G401 (cell line): ENCODE data around the gene FBXO2. TPM values are rescaled to one million over a fixed set of nuclear protein-coding genes. Genes with fewer than 3 reads are reported as not detected.

Experiments
- DNase-seq: peaks from one replicate; pipeline ENCODE4 v3.0.0-alpha.2; 2015; ENCODE audit warnings: low spot score
- in situ Hi-C: cut with HindIII; loops from 2 replicates; pipeline ENCODE4 v1.10.0; 2016; ENCODE audit warnings: low sequenced_read_pairs, mixed read lengths
- total RNA-seq: library from RNA; depleted of rRNA; stranded (reverse); fragments of >200 nt; shearing (Covaris generic); gene quantifications from 2 replicates; pipeline ENCODE4 v1.2.3, GENCODE V29; 2014

FBXO2 gene
- total RNA-seq, 1 experiment from 2014 or later = 138 TPM

DNA sequence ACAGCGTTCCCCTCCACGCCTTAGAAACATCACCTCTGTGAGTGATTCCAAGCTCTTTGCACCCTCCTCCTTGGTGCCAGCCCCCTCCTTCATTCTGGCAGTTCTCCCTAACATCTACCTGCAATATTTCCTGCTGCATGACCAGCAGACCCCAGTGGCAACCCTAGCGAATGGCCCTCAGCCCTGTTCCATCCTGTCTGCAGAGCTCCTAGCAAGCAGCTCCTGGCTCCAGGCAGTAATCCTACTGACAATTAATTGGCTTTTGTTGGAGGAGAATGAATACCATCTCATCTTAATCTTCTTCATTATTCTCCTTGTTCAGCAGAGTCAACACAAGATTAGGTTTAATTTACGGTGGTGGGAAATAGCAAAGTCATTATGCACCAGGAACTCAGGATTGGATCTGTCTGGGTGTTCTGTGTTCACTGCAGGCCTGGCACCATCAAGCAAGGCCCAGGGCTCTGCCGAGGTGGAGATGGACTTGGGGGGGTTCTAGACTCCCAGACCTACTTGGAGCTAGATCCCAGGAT lies 12.4 kb downstream of the FBXO2 start:
- in situ Hi-C loops = loop anchor here (25.0 kb wide), 1 partner anchor 155 kb away; the partner anchor contains the start of gene DISP3

GRCh38 chr1:11640944-11641343 lies 13.3 kb downstream of the FBXO2 start:
- in situ Hi-C loops = loop anchor here (25.0 kb wide), 1 partner anchor 154 kb away; the partner anchor contains the start of gene DISP3

More for the DNA sequence above, 12.4 kb downstream of the FBXO2 start:
- no peak for DNase-seq

GRCh38 chr1:11640101-11640500 lies 14.1 kb downstream of the FBXO2 start:
- no peak for DNase-seq
- in situ Hi-C loops = loop anchor here (25.0 kb wide), 1 partner anchor 153 kb away; the partner anchor contains the start of gene DISP3

More at GRCh38 chr1:11640944-11641343, 13.3 kb downstream of the FBXO2 start:
- no peak for DNase-seq

DNA sequence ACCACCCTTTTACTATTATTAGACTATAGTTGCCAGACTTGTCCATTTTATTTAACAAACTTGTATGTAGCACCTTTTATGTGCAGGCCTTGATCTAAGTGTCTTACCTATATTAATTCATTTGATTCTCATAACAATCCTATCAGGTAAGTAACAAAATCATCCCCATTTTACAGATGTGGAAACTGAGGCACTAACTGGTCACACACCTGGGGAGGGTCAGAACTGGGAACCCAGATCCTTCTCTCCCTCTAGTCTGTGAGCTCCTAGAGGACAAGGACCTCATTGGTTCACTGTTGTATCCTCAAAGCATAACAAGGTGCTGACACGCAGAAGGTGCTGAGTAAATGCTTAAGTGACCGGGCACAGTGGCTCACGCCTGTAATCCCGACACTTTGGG lies 14.9 kb downstream of the FBXO2 start:
- no peak for DNase-seq
- in situ Hi-C loops = loop anchor here (25.0 kb wide), 1 partner anchor 152 kb away; the partner anchor contains the start of gene DISP3

DNA sequence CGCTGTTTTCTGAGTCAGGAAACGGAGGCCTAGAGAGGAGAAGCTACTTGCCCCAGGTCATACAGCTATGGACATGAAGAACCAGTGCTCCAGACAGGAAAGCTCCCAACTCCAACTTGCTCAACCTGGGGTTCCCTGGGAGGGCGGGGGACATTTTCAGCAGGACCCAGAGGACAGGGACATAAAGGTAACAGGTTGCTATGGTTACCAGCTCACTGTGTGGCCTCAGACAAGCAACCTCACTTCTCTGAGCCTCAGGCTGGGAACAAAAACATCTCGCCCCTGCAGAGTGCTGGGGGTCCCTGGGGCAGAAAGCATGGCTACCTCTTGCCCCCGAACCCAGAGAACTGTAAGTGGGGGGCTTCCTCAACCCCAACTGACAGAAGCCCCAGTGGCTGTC lies 16.1 kb downstream of the FBXO2 start:
- in situ Hi-C loops = loop anchor here (25.0 kb wide), 1 partner anchor 151 kb away; the partner anchor contains the start of gene DISP3
- no peak for DNase-seq

- no peak for DNase-seq
- in situ Hi-C loops = loop anchor here (25.0 kb wide), 1 partner anchor 147 kb away; the partner anchor contains the start of gene DISP3
Observed at GRCh38 chr1:11634365-11635192, 19.6 kb downstream of the FBXO2 start.

DNA sequence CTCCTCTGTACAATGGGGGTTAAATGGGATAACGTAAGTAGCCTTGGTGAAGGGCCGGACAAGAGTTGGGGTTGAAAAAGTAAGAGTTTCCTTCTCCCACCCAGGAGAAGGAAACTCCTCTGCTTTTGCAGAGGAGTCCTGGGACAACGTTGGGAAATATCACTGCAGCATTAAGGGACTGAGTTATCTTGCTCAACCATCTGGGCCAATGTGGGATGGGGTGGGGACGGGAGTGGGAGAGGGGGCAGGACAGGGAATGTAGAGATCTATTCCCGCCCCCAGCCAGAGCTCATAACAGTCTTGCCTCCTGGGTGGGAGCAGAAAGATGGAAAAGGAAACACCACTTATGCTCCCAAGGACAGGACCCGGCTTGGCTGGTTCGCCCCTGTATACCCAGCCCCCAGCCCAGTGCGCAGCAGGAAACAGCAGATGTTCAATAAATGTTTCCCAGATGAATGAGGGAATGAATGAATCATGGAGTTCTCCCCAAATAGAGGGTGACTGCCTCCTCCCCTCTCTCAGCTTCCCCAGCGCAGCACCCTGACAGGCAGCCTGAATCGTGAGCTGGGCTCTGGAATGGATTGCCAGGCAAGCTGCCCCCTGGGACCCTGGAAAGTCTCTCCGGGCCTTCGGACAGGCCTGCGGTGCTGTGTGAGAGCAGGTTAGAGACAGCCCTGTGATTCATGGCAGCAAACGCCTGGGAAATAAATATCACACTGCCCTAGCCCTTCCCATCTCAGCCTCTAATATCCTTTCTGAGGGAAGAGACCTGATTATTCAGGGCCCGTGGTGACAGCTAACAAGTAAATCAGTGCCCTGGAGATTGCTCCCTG lies 24.8 kb downstream of the FBXO2 start:
- in situ Hi-C loops = loop anchor here (25.0 kb wide), 1 partner anchor 142 kb away; the partner anchor contains the start of gene DISP3

DNA sequence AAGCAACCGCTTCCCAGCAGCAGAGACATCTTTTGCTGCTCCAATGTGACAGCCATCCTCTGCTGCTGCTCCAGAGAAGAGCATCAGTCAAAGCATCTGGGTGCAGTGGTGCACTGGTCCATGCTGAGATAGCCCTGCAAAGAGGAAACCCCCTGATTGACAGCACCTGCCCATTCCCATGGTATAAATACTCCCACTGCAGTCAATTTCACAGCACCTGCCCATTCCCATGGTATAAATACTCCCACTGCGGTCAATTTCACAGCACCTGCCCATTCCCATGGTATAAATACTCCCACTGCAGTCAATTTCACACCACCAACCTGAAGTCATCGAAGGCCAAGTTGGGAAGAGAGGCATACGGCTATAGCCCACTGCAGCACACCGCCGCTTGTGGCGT lies 25.5 kb downstream of the FBXO2 start:
- no peak for DNase-seq
- in situ Hi-C loops = loop anchor here (25.0 kb wide), 1 partner anchor 141 kb away; the partner anchor contains the start of gene DISP3

More for the DNA sequence above, 24.8 kb downstream of the FBXO2 start:
- DNase-seq = no peak

- DNase-seq = no peak
- in situ Hi-C loops = loop anchor here (25.0 kb wide), 1 partner anchor 139 kb away; the partner anchor contains the start of gene DISP3
Observed at GRCh38 chr1:11626551-11626950, 27.7 kb downstream of the FBXO2 start.

GRCh38 chr1:11623702-11624101 lies 30.5 kb downstream of the FBXO2 start:
- in situ Hi-C loops = no loop called here
- no peak for DNase-seq

- in situ Hi-C loops = no loop called here
- DNase-seq = no peak
Observed at GRCh38 chr1:11622398-11622797, 31.8 kb downstream of the FBXO2 start.

- no peak for DNase-seq
- in situ Hi-C loops = no loop called here
Observed at GRCh38 chr1:11620924-11621323, 33.3 kb downstream of the FBXO2 start.

GRCh38 chr1:11620405-11620804 lies 33.8 kb downstream of the FBXO2 start:
- in situ Hi-C loops = no loop called here
- no peak for DNase-seq

- in situ Hi-C loops = no loop called here
- no peak for DNase-seq
Observed at GRCh38 chr1:11617741-11618140, 36.5 kb downstream of the FBXO2 start.

DNA sequence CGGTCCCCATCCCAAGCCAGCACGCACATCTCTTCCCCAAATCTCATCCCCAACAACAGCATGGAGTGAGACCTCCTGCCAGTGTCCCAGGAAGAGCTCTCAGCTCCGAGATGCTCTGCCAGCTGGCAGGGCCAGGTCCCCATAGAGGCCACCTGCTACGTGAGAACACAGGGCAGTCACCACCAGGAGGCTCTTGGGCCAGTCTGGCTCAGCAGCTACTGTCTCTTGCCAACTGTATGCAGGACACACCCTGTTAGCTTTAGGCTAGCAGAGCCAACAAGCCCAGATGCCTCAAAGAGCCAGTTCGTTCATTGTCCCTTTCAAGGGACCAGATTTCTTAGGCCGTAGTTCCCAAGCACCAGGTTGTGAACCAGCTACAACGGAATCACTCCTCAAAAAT lies 36.9 kb downstream of the FBXO2 start:
- in situ Hi-C loops = no loop called here

DNA sequence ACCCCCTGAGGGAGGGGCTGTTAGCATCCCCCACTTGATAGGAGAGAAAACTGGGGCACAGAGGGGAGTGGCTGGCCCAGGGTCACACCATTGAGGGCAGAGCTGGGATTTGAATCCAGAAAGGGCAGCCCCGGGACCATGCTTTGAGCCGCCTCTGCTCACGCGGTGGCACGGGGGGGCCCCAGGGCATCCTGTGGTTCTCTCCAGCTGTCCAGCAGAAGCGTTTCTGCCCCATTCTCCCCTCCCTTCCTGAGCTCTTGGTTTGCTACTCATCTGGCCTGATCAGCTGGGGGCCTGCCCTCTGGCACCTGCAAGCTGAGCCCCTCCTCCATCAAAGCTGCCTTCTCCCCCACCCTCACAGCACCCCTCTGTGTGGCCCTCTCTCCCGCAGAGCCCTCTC lies 37.5 kb downstream of the FBXO2 start:
- no peak for DNase-seq
- in situ Hi-C loops = no loop called here

More for the DNA sequence above, 36.9 kb downstream of the FBXO2 start:
- peak; percentile 13 for DNase-seq

GRCh38 chr1:11615090-11615489 lies 39.1 kb downstream of the FBXO2 start:
- DNase-seq = no peak

GRCh38 chr1:11613347-11613746 lies 40.9 kb downstream of the FBXO2 start:
- in situ Hi-C loops = no loop called here
- DNase-seq = no peak

More at GRCh38 chr1:11615090-11615489, 39.1 kb downstream of the FBXO2 start:
- in situ Hi-C loops = no loop called here

DNA sequence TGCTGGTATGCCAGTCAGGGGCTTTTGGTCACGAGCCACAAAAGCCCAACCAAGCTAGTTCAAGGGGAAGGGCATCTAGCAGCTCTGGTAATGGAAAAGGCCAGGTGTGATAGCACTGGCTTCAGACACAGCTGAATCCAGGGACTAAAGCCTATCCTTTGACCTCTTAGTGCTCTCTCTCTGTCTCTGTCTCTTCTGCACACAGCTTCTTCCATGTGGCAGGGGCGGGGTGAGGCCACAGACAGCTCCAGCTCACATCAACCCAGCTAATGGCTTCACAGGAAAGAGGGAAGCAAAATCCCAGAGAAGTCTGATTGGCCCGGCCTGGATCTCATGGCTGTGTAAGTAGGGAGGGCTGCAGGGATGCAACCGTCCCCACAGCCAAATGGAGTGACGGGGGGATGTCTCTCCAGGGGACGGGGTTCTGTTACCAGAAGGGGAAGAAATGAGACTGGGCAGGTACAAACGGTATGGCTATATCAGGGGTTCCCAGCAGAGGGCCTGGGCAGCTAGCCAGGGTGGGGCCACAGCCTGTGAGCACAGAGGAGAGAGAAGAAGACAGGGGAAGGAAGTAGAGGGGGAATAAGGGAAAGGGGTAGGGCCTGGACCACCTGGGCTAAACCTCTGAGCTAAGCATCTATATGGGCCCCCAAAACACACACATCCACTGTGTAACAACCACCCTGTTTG lies 42.4 kb downstream of the FBXO2 start:
- in situ Hi-C loops = no loop called here
- DNase-seq = no peak
